HG03342 (cell line): ENCODE data around the gene RPL27A.

Experiments used
- ATAC-seq: cut with Tn5 transposase; IDR thresholded peaks from one replicate; pipeline ENCODE4 v1.9.1; 2021; ENCODE audit warnings: mild to moderate bottlenecking, moderate library complexity; ENCODE audit not compliant: unreplicated experiment

RPL27A gene

DNA sequence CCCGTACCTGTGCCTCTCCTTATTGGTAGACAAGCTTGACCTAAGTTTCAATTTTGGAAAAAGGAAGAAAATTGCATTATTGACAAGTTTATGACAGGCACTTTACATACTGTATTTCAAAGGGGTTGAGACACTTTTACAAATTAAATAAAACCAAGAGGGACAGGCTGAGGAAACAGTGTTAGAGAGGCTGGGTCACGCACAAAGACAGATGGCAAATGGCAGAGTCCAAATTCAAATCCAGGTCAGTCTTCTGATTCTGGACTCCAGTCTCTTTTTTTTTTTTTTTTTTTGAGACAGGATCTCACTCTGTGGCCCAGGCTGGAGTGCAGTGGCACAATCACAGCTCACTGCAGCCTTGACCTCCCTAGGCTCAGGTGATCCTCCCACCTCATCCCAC lies 10.2 kb upstream of the RPL27A start:
- no peak for ATAC-seq

DNA sequence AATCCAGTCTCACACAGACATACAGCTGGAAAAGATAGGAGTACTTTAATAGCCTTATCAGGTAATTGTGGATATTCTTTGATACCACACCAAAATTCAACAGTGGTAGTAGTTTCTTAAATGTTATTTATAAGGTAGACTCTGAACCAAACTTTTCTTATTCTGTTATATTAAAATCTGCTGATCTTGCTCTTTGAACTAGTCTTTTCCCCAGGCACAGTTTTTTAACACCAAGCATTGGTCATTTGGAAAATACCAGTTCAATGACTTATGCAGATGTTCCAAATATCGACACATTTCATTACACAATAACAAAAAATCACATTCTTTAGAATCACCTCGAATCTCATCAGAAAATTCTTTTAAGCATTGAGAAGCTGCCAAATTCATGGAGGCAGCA lies 7.7 kb upstream of the RPL27A start:
- ATAC-seq, result no peak

DNA sequence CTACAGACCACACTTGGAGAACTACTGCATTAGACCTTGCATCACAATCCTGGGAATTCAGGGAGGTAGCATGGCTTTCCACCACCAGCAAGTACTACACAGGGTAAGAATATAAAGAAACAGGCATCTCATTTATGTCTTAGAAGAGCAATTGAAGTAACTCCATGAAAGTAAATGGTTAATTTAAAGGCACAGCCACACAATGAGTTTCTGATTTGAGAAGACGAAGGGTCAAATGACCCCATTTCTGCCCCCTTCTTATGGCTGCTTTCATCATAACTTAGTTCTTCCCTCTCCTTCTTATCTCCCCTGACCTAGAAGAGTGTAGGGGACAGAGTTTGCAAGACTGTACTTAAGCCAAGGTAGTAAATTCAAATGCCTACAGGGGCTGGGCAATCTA lies 6.1 kb upstream of the RPL27A start:
- ATAC-seq, result no peak

DNA sequence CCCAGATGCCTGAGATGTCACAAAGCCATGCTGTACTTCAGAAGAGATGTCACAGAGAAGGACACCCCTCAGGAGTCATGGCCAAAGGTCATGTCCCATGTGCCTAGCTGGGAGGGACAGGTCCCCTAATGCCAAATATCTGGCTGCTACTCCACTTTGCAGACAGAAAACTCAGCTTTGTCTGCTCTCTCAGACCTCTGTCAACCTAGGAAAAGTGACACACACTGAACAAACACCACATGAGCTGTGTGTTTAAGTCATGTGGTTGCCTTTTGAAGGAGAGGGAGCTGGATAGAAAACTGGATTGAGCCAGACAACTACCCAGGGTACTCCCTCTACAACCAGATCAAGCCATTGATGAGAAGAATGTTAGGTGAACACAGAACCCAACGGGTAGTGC lies 3.6 kb upstream of the RPL27A start:
- no peak for ATAC-seq

DNA sequence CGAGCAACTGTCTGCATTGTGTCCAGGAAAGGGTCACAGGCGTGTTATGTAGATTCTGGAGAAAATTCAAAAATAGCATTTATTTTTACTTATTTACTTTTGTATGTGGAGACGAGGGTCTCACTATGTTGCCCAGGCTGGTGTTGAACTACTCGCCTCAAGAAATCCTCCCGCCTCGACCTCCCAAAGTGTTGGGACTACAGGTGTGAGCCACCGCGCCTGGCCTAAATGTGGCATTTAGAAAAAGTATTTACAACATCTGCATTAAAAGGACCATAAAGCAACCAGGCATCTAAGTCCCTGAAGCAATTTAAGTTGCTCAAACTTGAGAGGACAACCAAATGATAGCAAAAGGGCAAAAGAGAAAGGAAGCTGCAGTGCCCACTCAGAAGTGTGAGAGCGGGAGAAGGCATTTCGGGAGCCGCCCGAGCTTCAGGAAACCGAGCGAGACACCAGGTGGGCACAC lies 722 bp upstream of the RPL27A start:
- no peak for ATAC-seq

DNA sequence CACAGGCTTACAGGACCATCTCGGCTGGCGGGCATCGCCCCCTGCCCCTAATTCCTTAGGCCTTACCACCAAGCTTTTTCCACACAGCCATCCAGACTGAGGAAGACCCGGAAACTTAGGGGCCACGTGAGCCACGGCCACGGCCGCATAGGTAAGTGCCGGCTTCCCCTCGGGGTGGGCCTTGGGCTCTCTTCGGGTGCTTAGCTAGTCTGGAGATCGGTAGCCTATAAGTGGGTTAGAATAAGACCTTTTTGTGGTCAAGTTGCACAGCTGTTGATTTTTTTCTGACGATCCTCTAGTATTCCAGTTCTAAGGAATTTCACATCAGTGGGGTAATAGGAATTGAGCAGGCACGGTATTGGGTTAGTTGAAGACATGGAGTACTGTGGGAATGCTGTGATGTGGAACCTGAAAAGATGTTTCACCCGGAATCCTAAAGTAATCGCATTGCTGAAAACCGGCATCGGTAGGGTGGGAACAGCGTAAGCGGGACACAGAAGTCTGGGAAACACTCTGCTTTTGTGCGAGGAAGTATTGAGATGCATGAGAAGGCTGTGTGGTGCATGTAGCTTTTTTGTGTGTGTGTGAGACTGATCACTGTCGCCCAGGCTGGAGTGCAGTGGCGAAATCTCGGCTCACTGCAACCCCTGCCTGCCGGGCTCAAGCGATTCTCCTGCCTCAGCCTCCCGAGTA lies 669 bp downstream of the RPL27A start:
- ATAC-seq, result no peak

DNA sequence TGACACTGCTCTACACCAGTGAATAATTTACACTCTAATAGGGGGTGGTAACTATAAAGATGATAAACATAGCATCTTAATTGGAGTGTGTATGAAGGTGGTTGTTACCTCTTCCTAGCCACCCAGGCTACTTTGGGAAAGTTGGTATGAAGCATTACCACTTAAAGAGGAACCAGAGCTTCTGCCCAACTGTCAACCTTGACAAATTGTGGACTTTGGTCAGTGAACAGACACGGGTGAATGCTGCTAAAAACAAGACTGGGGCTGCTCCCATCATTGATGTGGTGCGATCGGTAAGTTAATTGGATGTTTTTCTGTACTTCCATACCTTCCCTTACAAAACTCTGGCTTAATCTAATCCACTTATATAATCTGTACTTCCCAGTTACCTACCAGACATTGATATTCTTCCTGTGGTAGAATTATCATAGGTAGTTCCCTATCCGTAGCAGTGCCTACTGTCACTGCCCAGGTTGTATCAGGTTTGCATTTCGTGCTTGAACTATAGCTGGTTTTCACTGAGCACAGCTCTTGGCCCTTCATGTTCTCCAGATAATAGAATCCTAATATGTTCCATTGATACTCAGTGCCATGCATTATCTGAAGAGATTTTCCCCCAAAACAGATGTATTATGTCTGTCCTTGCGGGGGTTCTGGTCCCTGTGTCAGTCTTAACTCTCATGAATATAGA lies 2.2 kb downstream of the RPL27A start:
- no peak for ATAC-seq

DNA sequence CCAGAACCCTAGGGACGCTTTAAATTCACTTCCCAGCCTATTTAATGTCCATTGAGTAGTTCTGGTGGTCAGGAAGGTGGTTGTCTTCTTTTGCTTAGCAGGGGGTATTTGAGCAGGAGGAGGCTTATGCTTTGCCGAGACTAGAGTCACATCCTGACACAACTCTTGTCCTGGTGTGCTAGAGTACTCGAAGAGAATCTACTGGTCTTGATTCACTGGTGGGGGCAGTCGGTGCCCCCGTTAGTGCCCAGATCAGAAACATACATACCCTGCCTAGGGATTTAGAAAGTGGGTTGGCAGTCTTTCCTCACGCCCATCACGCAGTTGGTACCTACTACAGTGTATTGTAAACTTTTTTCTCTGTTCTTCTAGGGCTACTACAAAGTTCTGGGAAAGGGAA lies 2.7 kb downstream of the RPL27A start:
- ATAC-seq, result no peak

DNA sequence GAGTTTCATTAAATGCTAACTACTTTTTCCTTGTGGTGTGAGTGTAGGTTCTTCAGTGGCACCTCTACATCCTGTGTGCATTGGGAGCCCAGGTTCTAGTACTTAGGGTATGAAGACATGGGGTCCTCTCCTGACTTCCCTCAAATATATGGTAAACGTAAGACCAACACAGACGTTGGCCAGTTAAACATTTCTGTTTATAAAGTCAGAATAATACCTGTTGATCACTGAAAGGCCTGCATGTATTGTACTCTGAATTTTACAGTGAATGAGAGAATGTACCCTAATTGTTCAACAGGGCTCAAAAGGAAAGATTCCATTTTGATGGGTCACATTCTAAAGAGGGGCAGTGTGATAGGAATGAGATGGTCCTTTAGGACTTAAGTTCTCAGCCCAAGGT lies 3.2 kb downstream of the RPL27A start:
- ATAC-seq, result no peak

DNA sequence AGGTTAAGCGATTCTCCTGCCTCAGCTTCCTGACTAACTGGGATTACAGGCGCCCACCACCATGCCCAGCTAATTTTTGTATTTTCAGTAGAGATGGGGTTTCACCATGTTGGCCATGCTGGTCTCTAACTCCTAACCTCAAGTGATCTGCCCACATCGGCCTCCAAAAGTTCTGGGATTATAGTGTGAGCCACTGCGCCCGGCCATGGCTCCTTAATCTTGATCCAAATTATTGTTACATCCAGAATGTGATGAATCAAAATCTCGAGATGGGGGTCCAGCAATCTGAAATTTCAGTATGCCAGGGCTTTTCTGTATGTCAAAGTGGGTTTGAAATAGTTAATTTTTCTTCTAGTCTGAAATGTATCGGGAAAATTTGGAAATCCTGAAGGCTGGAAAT lies 3.7 kb downstream of the RPL27A start:
- ATAC-seq, result no peak

DNA sequence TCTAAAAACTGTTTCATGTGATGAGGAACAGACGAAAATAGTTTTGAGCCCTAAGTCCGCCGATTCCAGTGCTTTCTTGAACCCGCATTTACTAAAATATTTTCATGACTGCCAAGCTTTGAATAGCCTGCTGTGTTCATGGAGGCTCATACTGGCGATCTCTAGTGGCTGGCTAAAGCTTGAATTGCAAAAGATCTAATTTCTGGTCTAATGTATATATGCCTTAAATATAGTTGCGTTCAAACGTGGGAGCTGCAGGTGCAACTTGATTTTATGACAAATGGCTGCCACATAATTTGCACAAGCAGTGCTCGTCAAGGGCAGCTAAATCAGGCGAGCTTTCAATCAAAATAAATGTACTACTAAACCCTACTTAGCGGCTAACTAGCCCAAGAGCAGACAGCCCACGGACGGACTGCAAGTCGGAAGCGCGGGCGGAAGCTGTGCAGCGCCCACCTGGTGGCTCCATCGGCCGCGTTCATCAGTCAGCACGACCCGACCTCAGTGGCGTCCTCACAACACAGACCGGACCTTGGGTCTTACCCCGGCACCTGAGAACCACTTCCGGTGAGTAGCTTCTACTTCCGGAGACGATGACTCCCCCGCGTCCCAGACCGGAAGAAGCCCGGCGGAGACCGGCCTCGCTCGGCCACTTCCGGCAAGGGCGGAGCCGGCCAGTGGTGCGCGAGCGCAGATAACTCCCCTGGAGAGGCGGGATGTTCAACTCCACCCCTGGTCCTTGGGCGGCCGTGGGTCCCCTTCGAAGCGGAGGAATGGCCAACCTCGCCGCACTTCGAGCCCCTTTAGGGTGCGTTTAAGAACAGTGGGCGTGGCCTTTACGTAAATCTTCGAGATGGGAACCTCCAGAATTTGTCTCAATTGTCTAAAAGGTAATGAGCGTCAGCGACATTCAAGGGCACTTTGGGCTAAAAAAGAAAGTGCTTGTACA lies 6.1 kb downstream of the RPL27A start:
- ATAC-seq, result peak; percentile 94

DNA sequence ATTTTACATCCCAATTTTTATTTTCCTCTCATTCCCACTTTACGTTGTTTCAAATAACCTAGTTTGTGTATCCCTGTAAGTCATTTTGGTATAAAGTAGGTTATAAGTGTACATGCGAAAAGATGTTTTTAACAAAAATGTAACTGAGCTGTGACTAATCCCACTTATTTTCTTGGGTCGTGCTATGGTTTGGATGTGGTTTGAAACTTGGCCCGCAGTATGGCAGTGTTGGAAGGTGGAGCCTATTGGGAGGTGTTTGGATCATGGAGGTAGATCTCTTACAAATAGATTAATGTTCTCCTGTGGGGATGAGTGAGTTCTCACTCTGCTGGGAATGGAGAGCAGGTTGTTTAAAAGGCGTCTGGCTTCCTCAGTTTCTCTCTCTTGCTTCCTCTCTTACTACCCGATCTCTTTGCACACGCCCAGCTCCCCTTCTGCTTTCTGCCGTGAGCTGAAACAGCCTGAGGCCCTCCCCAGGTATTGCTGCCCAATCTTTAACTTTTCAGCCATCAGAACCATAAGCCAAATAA lies 7.2 kb downstream of the RPL27A start:
- ATAC-seq, result no peak

DNA sequence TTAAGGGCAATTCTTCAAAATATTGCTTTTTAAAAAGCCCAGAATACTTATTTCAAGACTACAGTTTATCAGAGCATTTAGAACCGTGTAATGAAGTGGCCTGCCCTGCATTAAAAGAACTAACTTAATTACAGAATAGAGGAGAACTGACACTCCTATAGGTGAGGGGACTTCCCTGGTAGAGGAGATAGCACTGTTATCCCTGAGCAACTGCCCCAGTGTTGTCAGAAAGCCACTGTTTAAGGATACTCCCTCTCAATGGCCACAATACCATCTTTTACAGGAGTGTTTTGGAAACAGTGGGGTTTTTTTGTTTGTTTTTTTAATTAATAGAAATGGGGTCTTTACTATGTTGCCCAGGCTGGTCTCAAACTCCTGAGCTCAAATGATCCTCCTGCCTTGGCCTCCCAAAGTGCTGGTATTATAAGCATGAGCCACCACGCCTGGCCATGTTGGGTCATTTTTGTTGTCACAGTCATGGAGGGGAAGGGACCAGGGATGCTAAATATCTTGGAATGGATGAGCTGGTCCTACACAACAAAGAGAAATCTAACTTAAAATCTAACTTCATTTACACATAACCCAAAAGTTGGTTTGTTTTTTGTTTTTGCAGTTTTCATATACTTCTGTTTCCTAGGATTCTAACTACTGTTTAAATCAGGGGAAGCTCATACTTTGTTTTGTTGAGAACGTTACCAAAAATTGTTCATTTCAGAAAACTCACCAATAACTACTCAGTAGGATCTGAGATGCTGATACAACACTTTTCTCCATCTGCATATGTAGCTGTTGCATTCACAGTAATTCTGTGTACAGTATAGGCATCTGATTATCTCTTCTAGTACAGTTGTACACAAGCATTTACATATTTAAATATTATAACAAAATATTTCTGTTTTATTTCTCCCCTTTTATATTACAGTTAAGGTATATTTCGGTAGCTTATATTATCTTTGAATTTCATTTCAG lies 8.1 kb downstream of the RPL27A start:
- ATAC-seq, result no peak

DNA sequence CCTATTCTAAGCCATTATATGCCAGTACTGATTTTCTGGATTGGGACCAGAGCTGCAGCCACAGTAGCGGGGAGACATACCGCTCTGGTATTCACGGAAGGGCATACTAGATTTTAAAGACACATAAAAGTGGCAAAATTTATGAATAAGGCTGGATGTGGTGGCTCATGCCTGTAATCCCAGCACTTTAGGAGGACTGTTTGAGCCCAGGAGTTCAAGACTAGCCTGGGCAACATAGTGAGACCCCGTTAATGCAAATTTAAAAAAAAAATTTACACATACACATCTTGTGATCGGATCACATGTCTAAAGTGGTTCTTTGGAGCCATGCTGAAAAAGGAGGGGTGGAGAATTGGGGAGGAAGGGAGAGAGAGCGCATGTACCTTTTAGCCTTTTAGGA lies 9.0 kb downstream of the RPL27A start:
- no peak for ATAC-seq

DNA sequence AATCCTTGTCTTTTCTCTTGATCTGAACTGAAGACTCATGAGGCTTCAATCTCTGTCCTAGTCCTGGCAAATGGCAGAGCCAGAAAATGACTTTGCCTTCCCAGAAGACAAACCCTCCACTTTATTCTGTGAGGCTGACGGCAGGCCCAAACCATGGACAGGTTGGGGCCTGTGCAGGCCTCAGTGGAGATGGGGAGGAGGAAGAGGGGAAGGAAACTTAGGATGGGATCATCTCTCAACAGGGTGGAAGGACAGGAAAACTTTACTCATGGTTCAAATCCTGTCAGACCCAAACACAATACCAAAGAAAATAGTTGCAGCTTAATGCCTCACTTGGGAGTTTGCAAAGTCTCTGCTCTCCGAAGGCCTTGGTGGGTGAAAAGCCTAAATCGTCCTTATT lies 9.8 kb downstream of the RPL27A start:
- ATAC-seq, result no peak

DNA sequence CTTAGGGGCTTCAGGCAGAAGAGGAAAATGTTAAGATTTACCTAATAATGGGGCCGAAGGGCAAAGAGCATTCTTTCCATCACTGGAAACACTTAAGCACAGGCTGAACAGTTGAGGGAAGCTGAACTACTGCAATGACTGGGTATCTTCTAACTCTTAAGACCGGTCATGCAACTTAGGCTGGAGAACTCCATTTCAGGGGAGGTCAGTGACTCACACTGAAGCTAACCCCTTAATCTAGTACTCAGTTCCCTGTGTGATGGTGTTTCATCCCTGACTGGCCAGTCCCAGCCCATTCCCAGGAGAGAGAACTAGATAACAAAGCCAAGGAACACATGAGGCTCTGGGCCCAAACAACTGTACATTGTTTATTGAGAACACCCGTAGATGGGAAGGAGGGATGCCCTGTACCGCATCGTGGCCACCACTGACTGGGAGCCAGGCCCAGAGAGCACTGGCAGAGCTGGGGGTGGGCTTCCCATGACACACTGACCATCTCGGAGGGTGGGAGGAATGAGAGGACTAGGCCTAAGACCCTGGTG lies 10.5 kb downstream of the RPL27A start:
- ATAC-seq, result no peak

DNA sequence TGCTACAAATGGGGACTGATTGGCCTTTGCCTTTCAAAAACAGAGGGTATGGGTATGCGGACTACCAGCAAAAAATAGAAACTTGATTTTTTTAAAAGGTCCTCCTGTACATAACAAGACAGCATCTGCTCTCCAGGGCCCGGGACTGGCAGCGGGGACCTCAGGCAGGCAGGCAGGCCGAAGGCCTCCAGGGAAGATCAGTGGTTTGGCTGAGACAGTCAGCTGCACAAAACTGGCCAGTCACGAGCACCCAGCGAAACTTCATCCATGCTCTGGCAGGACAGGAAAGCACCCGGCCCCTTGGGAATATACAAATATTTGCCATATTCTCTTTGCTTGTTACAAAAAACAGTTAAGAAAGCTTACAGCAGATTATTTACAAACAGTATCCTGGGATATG lies 11.0 kb downstream of the RPL27A start:
- no peak for ATAC-seq

DNA sequence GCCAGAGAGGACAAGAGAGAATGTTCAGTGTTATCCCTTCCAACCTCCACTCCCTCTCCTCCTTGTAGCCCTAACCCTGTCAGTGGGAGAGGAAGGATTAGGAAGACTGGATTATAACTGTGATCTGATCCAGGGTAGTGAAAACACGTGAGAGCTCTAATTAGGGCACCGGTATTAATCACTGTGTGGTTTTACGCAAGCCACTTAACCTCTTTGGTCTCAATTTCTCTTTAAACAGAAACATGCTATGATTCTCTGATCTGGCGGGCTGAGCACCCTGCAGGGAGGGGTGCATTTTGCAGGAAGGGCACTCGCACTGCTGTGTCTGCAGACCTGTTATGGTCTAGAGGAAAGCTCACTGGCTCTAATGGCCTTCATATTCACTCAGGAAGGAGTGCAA lies 11.5 kb downstream of the RPL27A start:
- ATAC-seq, result no peak

DNA sequence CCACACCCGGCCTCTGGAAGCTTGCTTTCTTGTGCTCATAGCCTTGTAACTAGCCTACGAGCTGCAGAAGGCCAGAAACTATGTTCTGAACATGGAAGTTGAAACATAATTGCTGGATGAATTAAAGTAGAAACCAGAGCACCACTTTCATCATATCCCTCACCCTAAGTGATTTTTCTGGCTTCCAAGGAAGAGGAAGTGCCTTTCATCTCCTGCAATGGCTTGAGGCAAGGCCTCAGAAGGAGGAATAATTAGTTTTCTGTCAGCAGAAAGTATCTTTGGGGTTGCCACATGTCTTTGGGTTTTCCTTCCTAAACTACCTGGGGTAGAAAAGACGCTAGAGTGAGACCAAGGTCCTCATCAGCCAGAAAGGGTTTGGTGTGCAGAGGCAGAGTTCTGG lies 14.5 kb downstream of the RPL27A start:
- ATAC-seq, result no peak

DNA sequence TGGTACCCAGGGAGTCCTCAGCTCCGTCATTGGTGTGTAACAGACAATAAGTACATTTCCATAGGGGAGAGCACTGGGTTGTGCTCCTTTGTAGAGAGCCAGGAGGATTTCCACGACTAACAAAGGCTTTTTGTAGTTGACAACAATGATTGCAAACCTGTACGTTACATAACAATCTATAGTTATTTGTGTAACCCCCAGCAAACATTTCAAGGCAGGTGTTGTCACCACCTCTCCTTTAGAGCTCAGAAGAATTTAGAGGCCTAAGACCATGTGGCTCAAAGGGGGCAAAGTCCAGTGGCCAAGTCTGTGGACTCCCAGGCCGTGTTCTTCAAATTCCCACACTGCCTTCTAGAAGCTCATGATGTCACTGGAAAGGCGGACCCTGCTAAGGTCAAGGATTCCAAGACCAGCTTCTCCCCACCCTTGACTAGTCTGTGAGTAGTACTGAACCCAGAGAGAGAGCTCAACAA lies 15.8 kb downstream of the RPL27A start:
- ATAC-seq, result no peak
